ENCODE data around the gene PTGR3.
"Not testable (repeated sequence)": the region's sequence is repeated elsewhere in the genome, so short reads cannot be mapped to it uniquely, and the experiment has no call there.

Gene PTGR3

GRCh38 chr18:75201282-75202270 is 7.4 kb downstream of the PTGR3 start:
- no peak overlapping the region for H3K27ac ChIP-seq (ENCODE audit: low read length)
- no CpG with 5 or more reads among the region's 18 CpGs for WGBS (ENCODE audit: insufficient coverage, insufficient read length)

GRCh38 chr18:75200605-75201280 is 8.2 kb downstream of the PTGR3 start:
- DNase-seq (ENCODE audit: low read depth, low spot score), result no peak
- Histone ChIP-seq H3K4me3 (ENCODE audit: low read length) (no peak overlapping the region), H3K4me1 (ENCODE audit: control insufficient read depth, insufficient read depth, low read length) (peaks cover 2% of the 10 kb centered on the region; the same call in 1 of the 2 replicates), H3K27me3 (ENCODE audit: control insufficient read depth, insufficient read depth, low read length) (peaks cover 27% of the 10 kb centered on the region), H3K27ac (ENCODE audit: low read length) (no peak overlapping the region), H3K36me3 (ENCODE audit: control insufficient read depth, insufficient read depth, low read length) (no peaks in the 10 kb centered on the region), H3K9me3 (ENCODE audit: control insufficient read depth, insufficient read depth, low read length) (no peaks in the 10 kb centered on the region)
- no CpG with 5 or more reads among the region's 7 CpGs for WGBS (ENCODE audit: insufficient coverage, insufficient read length)

More at GRCh38 chr18:75201282-75202270, 7.4 kb downstream of the PTGR3 start:
- no peak overlapping the region for H3K4me3 ChIP-seq (ENCODE audit: low read length)
- H3K36me3 ChIP-seq (ENCODE audit: control insufficient read depth, insufficient read depth, low read length), result no peaks in the 10 kb centered on the region
- no peak for DNase-seq (ENCODE audit: low read depth, low spot score)
- peaks cover 2% of the 10 kb centered on the region; the same call in 1 of the 2 replicates for H3K4me1 ChIP-seq (ENCODE audit: control insufficient read depth, insufficient read depth, low read length)
- peaks cover 31% of the 10 kb centered on the region for H3K27me3 ChIP-seq (ENCODE audit: control insufficient read depth, insufficient read depth, low read length)
- no peaks in the 10 kb centered on the region for H3K9me3 ChIP-seq (ENCODE audit: control insufficient read depth, insufficient read depth, low read length)

- Histone ChIP-seq H3K27me3 (ENCODE audit: control insufficient read depth, insufficient read depth, low read length) (peaks cover 21% of the 10 kb centered on the region), H3K27ac (ENCODE audit: low read length) (no peak overlapping the region), H3K9me3 (ENCODE audit: control insufficient read depth, insufficient read depth, low read length) (no peaks in the 10 kb centered on the region), H3K36me3 (ENCODE audit: control insufficient read depth, insufficient read depth, low read length) (no peaks in the 10 kb centered on the region), H3K4me3 (ENCODE audit: low read length) (no peak overlapping the region), H3K4me1 (ENCODE audit: control insufficient read depth, insufficient read depth, low read length) (peaks cover 2% of the 10 kb centered on the region; the same call in 1 of the 2 replicates)
- WGBS (ENCODE audit: insufficient coverage, insufficient read length), result no CpG with 5 or more reads among the region's 13 CpGs
- DNase-seq (ENCODE audit: low read depth, low spot score), result no peak
These were observed 8.9 kb downstream of the PTGR3 start for GRCh38 chr18:75200071-75200470.

GRCh38 chr18:75199327-75199726 is 9.6 kb downstream of the PTGR3 start:
- no peak overlapping the region for H3K4me3 ChIP-seq (ENCODE audit: low read length)
- H3K27ac ChIP-seq (ENCODE audit: low read length), result no peak overlapping the region
- no peaks in the 10 kb centered on the region for H3K36me3 ChIP-seq (ENCODE audit: control insufficient read depth, insufficient read depth, low read length)
- WGBS (ENCODE audit: insufficient coverage, insufficient read length), result no CpG with 5 or more reads among the region's 4 CpGs
- DNase-seq (ENCODE audit: low read depth, low spot score), result no peak
- 0 out of 2 replicates have a peak, but pooled peaks cover 2% of the 10 kb centered on the region for H3K4me1 ChIP-seq (ENCODE audit: control insufficient read depth, insufficient read depth, low read length)
- no peaks in the 10 kb centered on the region for H3K9me3 ChIP-seq (ENCODE audit: control insufficient read depth, insufficient read depth, low read length)
- peaks cover 15% of the 10 kb centered on the region for H3K27me3 ChIP-seq (ENCODE audit: control insufficient read depth, insufficient read depth, low read length)

- H3K27me3 ChIP-seq (ENCODE audit: control insufficient read depth, insufficient read depth, low read length), result peaks cover 3% of the 10 kb centered on the region; the same call in 1 of the 2 replicates
- DNase-seq (ENCODE audit: low read depth, low spot score), result no peak
- no peak overlapping the region for H3K27ac ChIP-seq (ENCODE audit: low read length)
- no peak overlapping the region for H3K4me3 ChIP-seq (ENCODE audit: low read length)
- no peaks in the 10 kb centered on the region for H3K9me3 ChIP-seq (ENCODE audit: control insufficient read depth, insufficient read depth, low read length)
- no peaks in the 10 kb centered on the region for H3K4me1 ChIP-seq (ENCODE audit: control insufficient read depth, insufficient read depth, low read length)
- no peaks in the 10 kb centered on the region for H3K36me3 ChIP-seq (ENCODE audit: control insufficient read depth, insufficient read depth, low read length)
- WGBS (ENCODE audit: insufficient coverage, insufficient read length), result no CpG with 5 or more reads among the region's 3 CpGs
These were observed 10.9 kb downstream of the PTGR3 start for GRCh38 chr18:75198036-75198435.

GRCh38 chr18:75192899-75193298 is 16.0 kb downstream of the PTGR3 start:
- no CpG with 5 or more reads among the region's 7 CpGs for WGBS (ENCODE audit: insufficient coverage, insufficient read length)
- Histone ChIP-seq H3K4me1 (ENCODE audit: control insufficient read depth, insufficient read depth, low read length) (no peaks in the 10 kb centered on the region), H3K27me3 (ENCODE audit: control insufficient read depth, insufficient read depth, low read length) (no peaks in the 10 kb centered on the region), H3K4me3 (ENCODE audit: low read length) (no peak overlapping the region), H3K27ac (ENCODE audit: low read length) (no peak overlapping the region), H3K36me3 (ENCODE audit: control insufficient read depth, insufficient read depth, low read length) (no peaks in the 10 kb centered on the region), H3K9me3 (ENCODE audit: control insufficient read depth, insufficient read depth, low read length) (no peaks in the 10 kb centered on the region)
- DNase-seq (ENCODE audit: low read depth, low spot score), result no peak

- no peak for DNase-seq (ENCODE audit: low read depth, low spot score)
- H3K9me3 ChIP-seq (ENCODE audit: control insufficient read depth, insufficient read depth, low read length), result no peaks in the 10 kb centered on the region
- H3K27me3 ChIP-seq (ENCODE audit: control insufficient read depth, insufficient read depth, low read length), result no peaks in the 10 kb centered on the region
- H3K4me1 ChIP-seq (ENCODE audit: control insufficient read depth, insufficient read depth, low read length), result no peaks in the 10 kb centered on the region
- WGBS (ENCODE audit: insufficient coverage, insufficient read length), result no CpG with 5 or more reads among the region's 6 CpGs
- no peak overlapping the region for H3K27ac ChIP-seq (ENCODE audit: low read length)
- H3K4me3 ChIP-seq (ENCODE audit: low read length), result no peak overlapping the region
- no peaks in the 10 kb centered on the region for H3K36me3 ChIP-seq (ENCODE audit: control insufficient read depth, insufficient read depth, low read length)
These were observed 19.2 kb downstream of the PTGR3 start for GRCh38 chr18:75189696-75190095.

- not testable (repeated sequence) for H3K27me3 ChIP-seq (ENCODE audit: control insufficient read depth, insufficient read depth, low read length); H3K4me1 ChIP-seq (ENCODE audit: control insufficient read depth, insufficient read depth, low read length); DNase-seq (ENCODE audit: low read depth, low spot score); H3K9me3 ChIP-seq (ENCODE audit: control insufficient read depth, insufficient read depth, low read length); H3K4me3 ChIP-seq (ENCODE audit: low read length); H3K36me3 ChIP-seq (ENCODE audit: control insufficient read depth, insufficient read depth, low read length); H3K27ac ChIP-seq (ENCODE audit: low read length)
- no CpG with 5 or more reads among the region's 4 CpGs for WGBS (ENCODE audit: insufficient coverage, insufficient read length)
These were observed 21.2 kb downstream of the PTGR3 start for GRCh38 chr18:75187702-75188101.

GRCh38 chr18:75185460-75185859 is 23.5 kb downstream of the PTGR3 start:
- no peak overlapping the region for H3K4me3 ChIP-seq (ENCODE audit: low read length)
- no peaks in the 10 kb centered on the region for H3K9me3 ChIP-seq (ENCODE audit: control insufficient read depth, insufficient read depth, low read length)
- no peaks in the 10 kb centered on the region for H3K36me3 ChIP-seq (ENCODE audit: control insufficient read depth, insufficient read depth, low read length)
- WGBS (ENCODE audit: insufficient coverage, insufficient read length), result no CpG with 5 or more reads among the region's 3 CpGs
- no peaks in the 10 kb centered on the region for H3K27me3 ChIP-seq (ENCODE audit: control insufficient read depth, insufficient read depth, low read length)
- H3K27ac ChIP-seq (ENCODE audit: low read length), result no peak overlapping the region
- no peaks in the 10 kb centered on the region for H3K4me1 ChIP-seq (ENCODE audit: control insufficient read depth, insufficient read depth, low read length)
- no peak for DNase-seq (ENCODE audit: low read depth, low spot score)

- no peak for DNase-seq (ENCODE audit: low read depth, low spot score)
- H3K36me3 ChIP-seq (ENCODE audit: control insufficient read depth, insufficient read depth, low read length), result no peaks in the 10 kb centered on the region
- no peak overlapping the region for H3K27ac ChIP-seq (ENCODE audit: low read length)
- H3K4me1 ChIP-seq (ENCODE audit: control insufficient read depth, insufficient read depth, low read length), result no peaks in the 10 kb centered on the region
- no peak overlapping the region for H3K4me3 ChIP-seq (ENCODE audit: low read length)
- no peaks in the 10 kb centered on the region for H3K27me3 ChIP-seq (ENCODE audit: control insufficient read depth, insufficient read depth, low read length)
- no peaks in the 10 kb centered on the region for H3K9me3 ChIP-seq (ENCODE audit: control insufficient read depth, insufficient read depth, low read length)
- WGBS (ENCODE audit: insufficient coverage, insufficient read length), result no CpG with 5 or more reads among the region's 14 CpGs
These were observed 24.9 kb downstream of the PTGR3 start for GRCh38 chr18:75183973-75184493.

Measured in iPS DF 6.9 (cell line).